Heart left ventricle (tissue), 16 donors: Measurements from ENCODE around the gene C1QA. TPM values are rescaled to one million over a fixed set of nuclear protein-coding genes. Genes with fewer than 3 reads are reported as not detected.

Source experiments
- ATAC-seq, 4 donors: fragments of 200-7000 bp; cut with Tn5 transposase; one replicate each; pipeline ENCODE4 v1.9.1; 2020 to 2022; ENCODE audit warnings: moderate library complexity in 4 of 4, mild to moderate bottlenecking in 3 of 4, moderate number of reproducible peaks in 1 of 4
- DNase-seq, 5 donors: peaks; one replicate each; pipeline ENCODE4 v3.0.0-alpha.2; 2020
- H3K27ac ChIP-seq, 12 donors: fragments of 200-600 bp; sonication (generic) in 4 of 12; one replicate each; pipeline versions ENCODE4 v1.5.0 to v1.8.0; 2016 to 2022; ENCODE audit warnings: mild to moderate bottlenecking in 2 of 12
- H3K27me3 ChIP-seq, 9 donors: fragments of 200-600 bp; sonication (generic) in 2 of 9; one replicate each; pipeline versions ENCODE4 v1.5.1 to v1.8.0; 2016 to 2022; ENCODE audit warnings: mild to moderate bottlenecking in 3 of 9
- H3K36me3 ChIP-seq, 9 donors: fragments of 200-600 bp; sonication (generic) in 2 of 9; one replicate each; pipeline versions ENCODE4 v1.5.0 to v1.8.0; 2018 to 2022; ENCODE audit warnings: mild to moderate bottlenecking in 2 of 9
- H3K4me1 ChIP-seq, 12 donors: fragments of 200-600 bp; sonication (generic) in 4 of 12; one replicate each; pipeline versions ENCODE4 v1.5.0 to v1.8.0; 2016 to 2022; ENCODE audit warnings: mild to moderate bottlenecking in 3 of 12
- H3K4me3 ChIP-seq, 12 donors: fragments of 200-600 bp; sonication (generic) in 4 of 12; one replicate each; pipeline versions ENCODE4 v1.5.0 to v1.8.0; 2017 to 2022; ENCODE audit warnings: mild to moderate bottlenecking in 9 of 12, moderate library complexity in 4 of 12
- H3K9me3 ChIP-seq, 12 donors: fragments of 200-600 bp; sonication (generic) in 4 of 12; one replicate each; pipeline versions ENCODE4 v1.5.0 to v1.8.0; 2016 to 2022; ENCODE audit warnings: mild to moderate bottlenecking in 1 of 12
- CTCF ChIP-seq, 12 donors: fragments of 200-600 bp; sonication (generic) in 4 of 12; IDR thresholded peaks; one replicate each; pipeline versions ENCODE4 v1.5.0 to v1.8.0; 2018 to 2022; ENCODE audit warnings: antibody characterized with exemption in 12 of 12, mild to moderate bottlenecking in 5 of 12
- POLR2A ChIP-seq, 2 donors: fragments of 450-650 bp; IDR thresholded peaks; one replicate each; pipeline ENCODE4 v1.6.1; 2017; ENCODE audit warnings: antibody characterized with exemption in 2 of 2, mild to moderate bottlenecking in 2 of 2, moderate library complexity in 2 of 2
- WGBS, 4 donors: extraction: QIAGEN DNeasy Blood & Tissue Kit in 2 of 4; methylation state at CpG; one replicate each; pipeline versions ENCODE4 v1.1.5 to v1.1.7; 2013 to 2018; 5-methylcytosine and 5-hydroxymethylcytosine counted together
- intact Hi-C, 10 donors: fragments of 100-400 bp; cut with DNase I; formaldehyde crosslinking; loops; one replicate each; pipeline versions ENCODE4 v1.11.1 to v1.14.2; 2022
- polyA plus RNA-seq, 2 donors: library from polyadenylated mRNA; stranded (reverse); fragments of 200-250 nt; gene quantifications; one replicate each; pipeline ENCODE4 v1.2.3, GENCODE V29; 2013
- total RNA-seq, 9 donors: library from RNA; depleted of rRNA in 2 of 9; stranded (reverse); fragments of >200 nt in 2 of 9; fragmentation: NEBNext Ultra II Directional in 3 of 9; extraction: Animal tissue kit (Norgen Biotek cat#: 25700) in 3 of 9; gene quantifications; one replicate each; pipeline versions ENCODE4 v1.1.0 to v1.2.4, GENCODE V29; 2016 to 2023
- donor health status: ischemic (EF 13 %, LVEDD 7.1; RV severe dilation, severe dysfunction).
- donor health status: healthy with polysubstance abuse.
- donor health status: DM: no; HTN: yes; CAD: no.
- donor health status: DM: no; HTN: no; CAD: no.
- donor health status: ischemic (EF 25% LVEDD 6.9; RV normal size, moderate dysfunction).
- donor health status: ischemic (EF 25% LVEDD 5.7; RV mildly dilated, moderate dysfunction).
- donor health status: healthy.
- donor health status: DM: yes; HTN: yes; CAD: no.
- donor health status: ischemic (EF 35%, LVEDD 5.7; RV mildly dilated, moderate dysfunction).
- donor health status: nonischemic (EF 11% LVEDD 7.7; RV severe dilation, severe dysfunction).
- donor health status: DM: yes; HTN: yes; CAD: no.
- donor health status: PGD.
- donor health status: ischemic (EF 29% LVEDD 5.4; RV normal size, mild dysfunction).
- donor health status: nonischemic (EF 23%, LVEDD 6.1; RV moderate dilation, normal function).

C1QA gene
- total and polyA plus RNA-seq, 11 donors, result 24.8 to 675 (median 46.6) TPM

GRCh38 chr1:22612671-22613571 lies 23.5 kb upstream of the C1QA start:
- H3K27me3 ChIP-seq, result peaks cover 0 to 73% (median 22%) of the 10 kb centered on the region in 9 donors
- no peak overlapping the region for H3K4me3 ChIP-seq
- TF ChIP-seq CTCF (IDR thresholded peaks at IDR 0.05), result no peak
- TF ChIP-seq POLR2A (IDR thresholded peaks at IDR 0.05), result no peak
- ATAC-seq, result no peak
- no peaks in the 10 kb centered on the region for H3K9me3 ChIP-seq
- 44 to 51% (median 48%) methylated on average over 11 to 12 of the region's 12 CpGs for WGBS, 4 donors
- no peak overlapping the region for H3K27ac ChIP-seq
- DNase-seq, result no peak
- no peaks in the 10 kb centered on the region for H3K4me1 ChIP-seq
- intact Hi-C loops, result no loop called here
- H3K36me3 ChIP-seq, result no peaks in the 10 kb centered on the region

- 61 to 71% (median 66%) methylated on average over 3 to 5 of the region's 5 CpGs for WGBS, 4 donors
- no peak for TF ChIP-seq CTCF (IDR thresholded peaks at IDR 0.05)
- Histone ChIP-seq H3K27ac (no peak overlapping the region), H3K27me3 (peaks cover 3 to 79% (median 22%) of the 10 kb centered on the region in 9 donors), H3K9me3 (no peaks in the 10 kb centered on the region), H3K36me3 (no peaks in the 10 kb centered on the region), H3K4me1 (no peaks in the 10 kb centered on the region), H3K4me3 (no peak overlapping the region)
- DNase-seq (no peak), ATAC-seq (no peak)
- intact Hi-C loops, result no loop called here
Observed at GRCh38 chr1:22613572-22613918, 22.9 kb upstream of the C1QA start.

DNA sequence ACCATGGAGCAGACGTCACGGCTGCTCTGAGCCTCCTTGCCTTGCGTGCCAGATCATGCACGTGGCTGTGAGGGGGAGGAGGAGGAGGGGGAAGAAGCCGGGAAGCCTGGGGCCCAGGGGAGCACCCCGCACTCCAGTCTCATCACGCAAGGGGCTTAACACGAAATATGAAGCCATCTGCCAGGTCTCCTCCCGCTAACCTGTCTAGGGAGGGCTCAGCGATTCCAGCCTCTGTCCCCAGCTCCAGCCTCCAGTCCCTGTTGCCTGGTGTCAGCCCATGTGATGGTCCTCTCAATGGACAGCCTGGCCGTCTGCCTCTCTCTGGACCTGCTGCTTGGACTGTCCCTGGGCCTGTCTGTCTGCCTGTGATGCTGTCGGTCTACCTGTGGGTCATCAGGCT lies 22.5 kb upstream of the C1QA start:
- peaks cover 5 to 80% (median 22%) of the 10 kb centered on the region in 9 donors for H3K27me3 ChIP-seq
- DNase-seq, result no peak
- H3K4me3 ChIP-seq, result no peak overlapping the region
- no peak for TF ChIP-seq CTCF (IDR thresholded peaks at IDR 0.05)
- no peak for TF ChIP-seq POLR2A (IDR thresholded peaks at IDR 0.05)
- whole genome bisulfite sequencing, 4 donors, result 46 to 70% (median 52%) methylated on average over 2 to 12 of the region's 12 CpGs
- no peak for ATAC-seq
- H3K27ac ChIP-seq, result no peak overlapping the region
- H3K9me3 ChIP-seq, result no peaks in the 10 kb centered on the region
- H3K4me1 ChIP-seq, result no peaks in the 10 kb centered on the region
- intact Hi-C loops, result no loop called here
- no peaks in the 10 kb centered on the region for H3K36me3 ChIP-seq

DNA sequence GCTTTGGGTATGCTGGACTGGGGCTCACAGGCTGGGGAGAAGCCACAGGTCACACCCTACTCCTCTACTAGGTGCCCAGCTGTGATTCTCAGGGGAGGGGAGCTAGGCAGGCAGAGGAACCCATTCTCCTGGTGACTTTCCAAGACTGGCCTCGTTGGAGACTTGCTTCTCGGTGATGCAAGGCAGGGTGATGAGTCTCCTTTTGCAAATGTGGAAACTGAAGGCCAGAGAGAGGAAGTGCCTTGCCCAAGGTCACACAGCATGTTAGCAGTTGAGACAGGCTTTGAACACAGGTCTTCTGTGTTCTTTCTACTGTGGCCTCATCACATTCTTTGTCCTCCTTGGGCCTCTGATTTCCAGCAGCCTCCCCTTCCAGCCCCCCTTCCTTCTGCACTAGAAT lies 20.5 kb upstream of the C1QA start:
- TF ChIP-seq CTCF (IDR thresholded peaks at IDR 0.05), result no peak
- Histone ChIP-seq H3K27me3 (peaks cover 0 to 85% (median 18%) of the 10 kb centered on the region in 9 donors), H3K27ac (no peak overlapping the region), H3K9me3 (no peaks in the 10 kb centered on the region), H3K4me1 (no peaks in the 10 kb centered on the region), H3K36me3 (no peaks in the 10 kb centered on the region), H3K4me3 (no peak overlapping the region)
- no peak for DNase-seq
- intact Hi-C loops, result no loop called here
- ATAC-seq, result no peak
- WGBS, 4 donors, result 56 to 88% (median 66%) methylated on average over 2 of the region's 2 CpGs
